HEK293T (cell line): ENCODE data around the gene IL4R.

ENCODE experiments used
- ARNT ChIP-seq: fragments of 450-650 bp; IDR thresholded peaks from 2 replicates; pipeline ENCODE4 v1.6.1; 2017; ENCODE audit warnings: mild to moderate bottlenecking
- BHLHE40 ChIP-seq: fragments of 450-650 bp; IDR thresholded peaks from 2 replicates; pipeline ENCODE4 v1.6.1; 2016; ENCODE audit warnings: mild to moderate bottlenecking, moderate library complexity, borderline replicate concordance
- ELF4 ChIP-seq: fragments of 450-650 bp; IDR thresholded peaks from 2 replicates; pipeline ENCODE4 v1.6.1; 2017; ENCODE audit warnings: antibody characterized with exemption
- FOXA1 ChIP-seq: fragments of 450-650 bp; IDR thresholded peaks from 2 replicates; pipeline ENCODE4 v1.6.1; 2016; ENCODE audit warnings: mild to moderate bottlenecking
- FOXK2 ChIP-seq: fragments of 450-650 bp; IDR thresholded peaks from 2 replicates; pipeline ENCODE4 v1.6.1; 2016; ENCODE audit warnings: mild to moderate bottlenecking
- FOXM1 ChIP-seq: fragments of 450-650 bp; IDR thresholded peaks from 2 replicates; pipeline ENCODE4 v1.6.1; 2017; ENCODE audit warnings: mild to moderate bottlenecking, borderline replicate concordance
- HDGF ChIP-seq: fragments of 450-650 bp; IDR thresholded peaks from 2 replicates; pipeline ENCODE4 v1.6.1; 2017; ENCODE audit warnings: antibody characterized with exemption, borderline replicate concordance
- L3MBTL2 ChIP-seq: fragments of 450-650 bp; conservative IDR thresholded peaks from 2 replicates; pipeline ENCODE4 v1.6.1; 2016; ENCODE audit warnings: mild to moderate bottlenecking
- NFRKB ChIP-seq: fragments of 450-650 bp; IDR thresholded peaks from 2 replicates; pipeline ENCODE4 v1.6.1; 2016; ENCODE audit warnings: mild to moderate bottlenecking, moderate library complexity
- SP1 ChIP-seq: fragments of 450-650 bp; IDR thresholded peaks from 2 replicates; pipeline ENCODE4 v1.6.1; 2017
- SUZ12 ChIP-seq: fragments of 450-650 bp; IDR thresholded peaks from 2 replicates; pipeline ENCODE4 v1.6.1; 2016; ENCODE audit warnings: mild to moderate bottlenecking
- TARDBP ChIP-seq: fragments of 450-650 bp; IDR thresholded peaks from 2 replicates; pipeline ENCODE4 v1.6.1; 2016
- ZNF384 ChIP-seq: fragments of 450-650 bp; IDR thresholded peaks from 2 replicates; pipeline ENCODE4 v1.6.1; 2016

- TF ChIP-seq FOXK2 (no peak), FOXA1 (no peak), FOXM1 (no peak), BHLHE40 (no peak), ELF4 (no peak), SP1 (no peak), TARDBP (no peak), ARNT (no peak), HDGF (no peak), ZNF384 (no peak), SUZ12 (no peak), NFRKB (no peak), L3MBTL2 (no peak)
These were observed 12.5 kb downstream of the IL4R start for GRCh38 chr16:27326251-27326650.
